TTC549 (cell line): Measurements from ENCODE around the gene VPS8.

ENCODE experiments used
- FAIRE-seq: peaks from 2 replicates; lab custom pipeline; 2012; peaks lifted over from hg19 to GRCh38; lab: Jason Lieb, UNC

The VPS8 gene

DNA sequence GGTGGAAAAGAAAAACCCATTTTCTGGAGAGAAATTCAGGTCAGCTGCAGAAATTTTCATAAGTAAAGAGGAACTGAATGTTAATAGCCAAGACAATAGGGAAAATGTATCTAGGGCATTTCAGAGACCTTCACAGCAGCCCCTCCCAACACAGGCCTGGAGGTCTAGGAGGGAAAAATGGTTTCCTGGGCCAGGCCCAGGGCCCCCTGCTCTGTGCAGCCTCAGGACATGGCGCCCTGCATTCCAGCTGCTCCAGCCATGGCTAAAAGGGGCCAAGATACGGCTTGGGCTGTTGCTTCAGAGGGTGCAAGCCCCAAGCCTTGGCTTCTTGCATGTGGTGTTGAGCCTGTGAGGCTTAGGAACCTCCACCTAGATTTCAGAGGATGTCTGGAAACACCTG, 248.7 kb downstream of the VPS8 start:
- no peak for FAIRE-seq

- FAIRE-seq, result no peak
These were observed 250.2 kb downstream of the VPS8 start for GRCh38 chr3:185062191-185062590.

DNA sequence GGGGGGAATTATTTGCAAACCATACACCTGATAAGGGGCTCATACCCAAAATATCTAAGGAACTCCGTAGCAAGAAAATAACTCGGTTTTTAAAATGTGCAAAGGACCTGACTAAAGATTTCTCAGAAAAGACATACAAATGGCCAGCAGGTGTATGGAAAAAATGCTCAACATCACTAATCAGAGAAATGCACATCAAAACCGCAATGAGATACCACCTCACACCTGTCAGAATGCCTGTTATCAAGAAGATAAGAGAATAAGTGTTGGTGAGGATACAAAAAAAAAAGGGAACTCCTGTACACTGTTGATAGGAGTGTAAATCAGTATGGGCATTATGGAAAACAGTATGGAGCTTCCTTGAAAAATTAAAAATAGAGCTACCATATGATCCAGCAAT, 251.5 kb downstream of the VPS8 start:
- no peak for FAIRE-seq

GRCh38 chr3:185065059-185065458, 253.1 kb downstream of the VPS8 start:
- no peak for FAIRE-seq

DNA sequence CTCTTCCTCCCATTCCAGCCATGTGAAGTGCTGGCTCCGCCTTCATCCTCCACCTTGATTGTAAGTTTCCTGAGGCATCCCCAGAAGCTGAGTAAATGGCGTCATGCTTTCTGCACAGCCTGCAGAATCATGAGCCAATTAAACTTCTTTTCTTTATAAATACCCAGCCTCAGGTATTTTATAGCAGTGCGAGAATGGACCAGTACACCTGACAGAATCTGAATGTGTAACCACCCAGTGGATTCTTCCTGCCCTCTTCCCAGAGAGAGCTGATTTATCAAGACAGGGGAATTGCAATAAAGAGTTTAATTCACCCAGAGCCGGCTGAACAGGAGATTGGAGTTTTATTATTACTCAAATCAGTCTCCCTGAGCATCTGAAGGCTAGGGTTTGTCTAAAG, 254.3 kb downstream of the VPS8 start:
- FAIRE-seq, result no peak

DNA sequence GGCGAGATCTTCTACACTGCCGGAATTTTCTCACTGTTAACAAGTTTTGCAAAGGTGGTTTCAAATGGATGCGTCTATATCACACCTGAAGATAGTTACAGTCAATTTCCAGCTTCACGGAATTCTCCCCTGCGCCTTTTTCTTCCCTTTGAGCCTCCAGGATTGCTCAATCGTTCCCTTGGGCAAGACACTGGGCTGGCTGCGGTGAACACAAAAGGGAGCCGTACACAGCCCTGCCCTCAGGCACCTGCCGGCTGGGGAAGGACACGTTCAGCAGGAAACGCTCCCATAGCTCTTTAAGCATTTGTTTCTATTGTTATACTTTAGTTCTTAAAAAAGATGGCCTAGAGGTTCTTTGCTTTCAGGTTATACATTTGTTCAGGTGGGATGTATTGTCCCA, 255.2 kb downstream of the VPS8 start:
- FAIRE-seq, result no peak

GRCh38 chr3:185069037-185070030, 257.4 kb downstream of the VPS8 start:
- FAIRE-seq, result no peak

GRCh38 chr3:185070491-185071286, 258.7 kb downstream of the VPS8 start:
- FAIRE-seq, result no peak

GRCh38 chr3:185071287-185071800, 259.4 kb downstream of the VPS8 start:
- no peak for FAIRE-seq

DNA sequence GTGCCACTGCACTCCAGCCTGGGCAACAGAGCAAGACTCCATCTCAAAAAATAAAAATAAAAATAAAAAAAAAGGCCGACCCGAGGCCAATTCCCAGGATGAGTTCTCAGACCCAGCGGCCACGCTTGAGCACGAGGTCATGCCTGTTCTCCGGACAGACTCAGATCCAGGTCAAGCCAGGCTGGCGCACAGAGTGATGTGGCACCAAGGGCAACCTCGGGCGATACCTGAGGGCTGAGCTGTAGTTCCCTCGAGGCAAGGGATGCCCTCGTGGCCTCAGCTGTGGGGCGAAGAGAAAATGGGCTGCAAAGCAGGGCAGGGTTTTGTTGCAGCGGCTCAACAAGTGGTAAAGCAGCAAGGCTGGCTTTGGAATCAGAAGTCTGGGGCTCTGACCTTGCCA, 263.6 kb downstream of the VPS8 start:
- no peak for FAIRE-seq

DNA sequence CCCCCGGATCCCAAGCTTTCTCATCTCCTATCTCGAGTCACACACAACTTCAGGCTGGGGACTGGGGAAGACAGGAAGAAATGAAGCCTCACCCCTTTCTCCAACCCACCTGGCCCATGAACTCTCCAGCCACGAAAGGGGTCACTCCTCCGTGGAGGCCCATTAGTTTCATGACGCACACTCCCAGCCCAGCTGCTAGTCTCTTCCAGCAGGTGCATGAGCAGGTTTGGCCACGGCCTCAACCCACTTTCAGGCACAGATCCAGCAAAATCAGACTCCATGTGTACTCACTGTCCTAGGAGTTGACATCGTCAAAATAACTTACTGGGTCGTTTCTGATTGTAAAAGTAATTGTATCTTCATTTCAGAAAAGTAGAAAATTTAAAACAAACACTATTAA, 264.3 kb downstream of the VPS8 start:
- no peak for FAIRE-seq

GRCh38 chr3:185079625-185080024, 267.7 kb downstream of the VPS8 start:
- FAIRE-seq, result no peak

- FAIRE-seq, result no peak
These were observed 269.6 kb downstream of the VPS8 start for GRCh38 chr3:185081521-185081920.

- no peak for FAIRE-seq
These were observed 270.2 kb downstream of the VPS8 start for GRCh38 chr3:185082149-185082548.

- FAIRE-seq, result no peak
These were observed 270.9 kb downstream of the VPS8 start for GRCh38 chr3:185082829-185083228.

DNA sequence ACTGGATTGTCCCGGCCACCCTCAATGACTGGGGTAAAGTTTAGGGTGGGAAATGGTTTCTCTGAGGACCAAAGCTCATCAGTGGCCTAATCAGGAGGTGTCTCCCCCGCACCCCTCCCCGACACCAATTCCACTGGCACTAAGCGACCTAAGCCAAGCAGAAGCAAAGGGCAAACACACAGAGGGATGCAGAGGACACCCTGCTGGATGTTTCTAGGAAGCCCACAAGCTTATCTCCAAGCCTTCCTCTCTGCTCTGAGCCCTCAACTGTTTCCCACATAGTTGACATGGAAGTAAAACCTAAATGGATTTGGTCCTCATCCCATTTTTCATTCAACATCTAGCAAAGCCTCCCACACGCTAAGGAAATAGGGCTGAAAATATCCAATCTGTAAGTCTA, 272.4 kb downstream of the VPS8 start:
- no peak for FAIRE-seq

DNA sequence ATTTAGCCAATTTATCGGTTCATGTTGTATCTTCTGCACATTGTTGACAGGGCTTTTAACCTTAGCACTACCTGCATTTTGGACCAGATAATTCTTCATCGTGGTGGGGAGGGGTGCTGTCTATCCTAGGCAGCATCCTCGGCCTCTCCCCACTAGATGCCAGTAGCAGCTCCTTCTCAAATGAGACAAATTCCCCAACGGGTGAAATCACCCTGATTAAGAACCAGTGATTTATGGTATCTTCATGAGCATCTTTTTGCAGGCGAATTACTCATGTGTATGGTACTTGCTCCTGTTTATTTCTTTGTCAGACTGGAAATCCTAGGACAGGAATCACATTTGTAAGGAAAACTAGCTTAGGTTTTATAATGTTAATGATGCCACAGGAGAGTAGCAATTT, 272.9 kb downstream of the VPS8 start:
- FAIRE-seq, result no peak

DNA sequence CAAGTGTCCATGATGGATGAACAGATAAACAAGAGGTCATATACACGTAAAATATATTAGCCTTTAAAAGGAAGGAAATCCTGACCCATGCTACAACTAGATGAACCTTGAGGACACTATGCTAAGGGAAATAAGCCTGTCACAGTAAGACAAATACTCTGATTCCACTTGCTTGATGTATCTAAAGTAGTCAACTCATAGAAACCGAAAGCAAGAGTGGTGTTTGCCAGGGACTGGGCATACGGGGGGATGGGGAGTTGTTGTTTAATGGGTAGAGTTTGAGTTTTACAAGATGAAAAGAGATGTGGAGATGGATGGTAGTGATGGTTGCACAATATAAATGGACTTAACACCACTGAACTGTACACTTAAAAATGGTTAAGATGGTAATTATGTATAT, 275.5 kb downstream of the VPS8 start:
- no peak for FAIRE-seq

- no peak for FAIRE-seq
These were observed 277.4 kb downstream of the VPS8 start for GRCh38 chr3:185089343-185089742.

DNA sequence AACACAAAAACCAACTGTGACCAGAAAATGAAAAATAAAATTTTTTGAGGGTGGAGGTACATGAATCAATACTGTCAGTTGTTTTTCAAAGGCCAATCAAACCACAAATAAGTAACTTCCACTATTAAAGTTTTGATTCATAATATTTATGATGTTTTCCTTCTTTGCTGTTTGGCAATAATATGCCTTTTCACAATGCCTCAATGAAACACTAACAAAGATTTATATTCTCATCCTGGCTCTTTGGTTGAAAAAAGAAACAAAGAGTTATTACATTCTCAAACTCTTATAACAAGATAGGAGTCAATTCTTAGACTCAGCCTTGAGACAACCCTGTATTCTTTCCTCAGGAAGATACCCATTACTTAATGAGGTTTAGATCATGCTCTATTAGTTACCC, 277.8 kb downstream of the VPS8 start:
- FAIRE-seq, result no peak

GRCh38 chr3:185090811-185091210, 278.8 kb downstream of the VPS8 start:
- FAIRE-seq, result no peak

- no peak for FAIRE-seq
These were observed 281.1 kb downstream of the VPS8 start for GRCh38 chr3:185093116-185093515.

DNA sequence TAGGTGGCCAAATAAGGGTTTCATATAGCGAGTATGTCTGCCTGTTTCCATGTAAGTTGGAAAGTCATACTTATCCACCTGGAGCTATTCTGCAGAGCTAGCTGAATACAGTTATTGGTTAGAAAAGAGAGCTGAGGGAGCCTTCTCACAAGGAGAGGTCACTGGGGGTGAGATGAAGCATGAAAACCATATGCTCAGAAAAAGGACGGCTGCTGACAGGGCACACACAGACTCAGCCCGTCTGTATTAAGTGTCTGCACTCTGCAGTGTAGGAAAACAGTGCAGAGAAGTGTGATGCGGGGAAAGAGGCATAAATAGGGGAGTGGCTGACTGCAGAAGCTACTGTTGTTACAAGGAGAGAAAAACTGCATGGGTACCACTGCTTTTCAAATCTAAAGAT, 282.7 kb downstream of the VPS8 start:
- FAIRE-seq, result no peak
